Activated T-cell treated with anti-CD3 and anti-CD28 coated beads, Interleukin-2, amount 50 U/mL, for 4 hours (primary cell): ENCODE results near the gene NIPSNAP2. TPM values are rescaled to one million over a fixed set of nuclear protein-coding genes. Genes with fewer than 3 reads are reported as not detected.

ENCODE experiments used
- ATAC-seq, 2 donors: fragments of 200-7000 bp; cut with Tn5 transposase; one replicate each; pipeline ENCODE4 v1.10.0; 2021
- DNase-seq: peaks from one replicate; pipeline ENCODE4 v3.0.0-alpha.2; 2020
- H3K27me3 Mint-ChIP-seq: one replicate; pipeline ENCODE4 v1.8.0; 2021; ENCODE audit warnings: low read depth, mixed read lengths
- H3K36me3 Mint-ChIP-seq: one replicate; pipeline ENCODE4 v1.8.0; 2022; ENCODE audit warnings: mixed read lengths; ENCODE audit not compliant: insufficient read depth
- H3K4me1 Mint-ChIP-seq: one replicate; pipeline ENCODE4 v1.8.0; 2021; ENCODE audit warnings: low read depth, mixed read lengths
- H3K4me3 Mint-ChIP-seq: one replicate; pipeline ENCODE4 v1.8.0; 2021; ENCODE audit warnings: mild to moderate bottlenecking, moderate library complexity, mixed read lengths
- H3K9me3 Mint-ChIP-seq: one replicate; pipeline ENCODE4 v1.8.0; 2021; ENCODE audit warnings: mixed read lengths
- total RNA-seq, 3 donors: library from RNA; stranded (reverse); gene quantifications; one replicate each; pipeline ENCODE4 v1.2.1, GENCODE V29; 2021

The NIPSNAP2 gene
- total RNA-seq, 3 donors from 2014 or later, result 39.6 to 42.5 (median 39.7) TPM

DNA sequence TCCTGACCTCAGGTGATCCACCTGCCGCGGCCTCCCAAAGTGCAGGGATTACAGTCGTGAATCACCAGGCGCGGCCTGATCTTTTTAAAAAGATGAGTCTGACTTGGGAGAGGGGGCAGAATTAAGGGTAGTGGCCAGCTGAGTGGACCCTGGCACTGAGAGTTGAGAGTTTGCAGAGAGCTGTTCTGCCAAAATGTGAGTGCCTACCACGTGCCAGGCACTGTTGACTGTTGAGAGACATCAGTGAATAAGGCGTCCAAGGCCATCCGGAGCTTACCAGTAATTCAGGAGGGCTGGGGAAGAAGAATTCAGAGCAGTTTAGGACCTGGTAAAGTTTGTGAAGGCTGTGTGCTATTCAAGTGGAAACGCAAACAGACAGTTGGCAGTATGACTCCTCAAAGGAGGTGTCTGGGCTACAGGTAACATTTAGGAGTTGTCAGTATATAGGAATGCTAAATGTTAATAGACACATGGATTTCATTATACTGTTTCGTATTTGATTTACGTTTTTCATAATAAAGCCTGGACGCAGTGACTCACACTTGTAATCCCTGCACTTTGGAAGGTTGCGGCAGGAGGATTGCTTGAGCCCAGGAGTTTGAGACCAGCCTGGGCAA is 1.5 kb downstream of the NIPSNAP2 start:
- no peaks in the 10 kb centered on the region for H3K27me3 Mint-ChIP-seq
- H3K9me3 Mint-ChIP-seq, result no peaks in the 10 kb centered on the region
- H3K36me3 Mint-ChIP-seq, result peaks cover 7% of the 10 kb centered on the region
- DNase-seq, result no peak
- ATAC-seq, result no peak
- peaks cover 34% of the 10 kb centered on the region for H3K4me1 Mint-ChIP-seq
- peak overlapping the region; percentile 62 for H3K4me3 Mint-ChIP-seq

DNA sequence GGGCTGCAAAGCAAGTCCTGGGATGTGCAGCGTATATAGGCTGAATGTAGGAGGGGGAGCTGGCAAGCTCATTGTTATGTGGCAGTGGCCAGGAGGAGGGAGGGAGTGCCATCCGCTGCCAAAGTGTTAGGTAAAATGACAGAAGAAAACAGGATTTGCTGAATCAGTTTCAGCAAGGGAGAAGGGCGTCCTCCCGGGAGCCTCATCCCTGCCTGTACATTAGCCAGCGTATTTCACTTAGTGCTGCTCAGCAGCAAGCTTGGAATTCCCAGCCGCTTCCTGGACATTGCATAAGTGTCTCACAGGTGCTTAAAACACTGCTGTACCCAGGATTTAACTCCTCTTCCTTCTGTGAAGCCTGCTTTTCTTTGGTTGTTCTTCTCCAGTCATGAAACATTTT is 2.5 kb downstream of the NIPSNAP2 start:
- Mint-ChIP-seq H3K36me3 (peaks cover 7% of the 10 kb centered on the region), H3K27me3 (no peaks in the 10 kb centered on the region), H3K9me3 (no peaks in the 10 kb centered on the region), H3K4me3 (no peak overlapping the region), H3K4me1 (peaks cover 36% of the 10 kb centered on the region)
- DNase-seq (no peak), ATAC-seq (no peak)

DNA sequence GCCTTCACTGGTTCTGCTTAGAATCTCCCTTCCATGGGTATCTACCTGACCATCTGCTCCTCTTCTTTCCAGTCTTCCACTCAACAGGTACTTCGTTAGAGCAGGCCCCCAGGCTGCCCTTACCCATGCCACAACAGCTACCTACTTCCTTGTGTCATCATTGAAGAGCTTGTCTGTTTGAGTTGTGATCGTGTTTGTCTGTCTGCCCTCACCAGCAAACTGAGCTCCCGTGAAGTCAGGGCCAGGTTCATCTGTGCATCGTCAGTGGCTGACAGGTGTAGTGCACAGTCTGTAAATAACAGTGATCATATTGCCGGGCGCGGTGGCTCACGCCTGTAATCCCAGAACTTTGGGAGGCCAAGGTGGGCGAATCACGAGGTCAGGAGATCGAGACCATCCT is 5.0 kb downstream of the NIPSNAP2 start:
- Mint-ChIP-seq H3K27me3 (no peaks in the 10 kb centered on the region), H3K36me3 (peaks cover 7% of the 10 kb centered on the region), H3K4me3 (no peak overlapping the region)

DNA sequence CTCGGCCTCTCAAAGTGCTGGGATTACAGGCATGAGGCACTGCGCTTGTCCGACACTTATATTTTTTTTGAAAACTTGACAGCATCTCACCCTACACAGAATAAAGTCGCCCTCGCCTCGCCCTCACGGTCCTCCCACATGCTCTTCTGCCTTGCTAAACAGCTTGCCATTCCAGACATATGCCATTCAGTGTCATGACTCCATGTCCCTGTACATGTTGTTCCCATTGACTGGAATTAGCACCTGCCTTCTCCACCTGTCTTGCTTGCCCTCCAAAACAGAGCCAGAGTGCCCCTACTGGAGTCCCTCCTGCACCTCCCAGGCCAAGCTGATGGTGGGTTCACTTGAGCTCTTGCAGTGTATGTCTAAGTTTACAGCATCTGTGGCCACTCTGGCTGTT is 6.2 kb downstream of the NIPSNAP2 start:
- Mint-ChIP-seq H3K36me3 (peaks cover 10% of the 10 kb centered on the region), H3K27me3 (no peaks in the 10 kb centered on the region), H3K4me3 (no peak overlapping the region), H3K4me1 (peaks cover 31% of the 10 kb centered on the region), H3K9me3 (no peaks in the 10 kb centered on the region)
- DNase-seq (no peak), ATAC-seq (no peak)

More for the DNA sequence above, 5.0 kb downstream of the NIPSNAP2 start:
- Mint-ChIP-seq H3K9me3 (no peaks in the 10 kb centered on the region), H3K4me1 (peaks cover 27% of the 10 kb centered on the region)
- DNase-seq, result no peak
- ATAC-seq, result no peak

DNA sequence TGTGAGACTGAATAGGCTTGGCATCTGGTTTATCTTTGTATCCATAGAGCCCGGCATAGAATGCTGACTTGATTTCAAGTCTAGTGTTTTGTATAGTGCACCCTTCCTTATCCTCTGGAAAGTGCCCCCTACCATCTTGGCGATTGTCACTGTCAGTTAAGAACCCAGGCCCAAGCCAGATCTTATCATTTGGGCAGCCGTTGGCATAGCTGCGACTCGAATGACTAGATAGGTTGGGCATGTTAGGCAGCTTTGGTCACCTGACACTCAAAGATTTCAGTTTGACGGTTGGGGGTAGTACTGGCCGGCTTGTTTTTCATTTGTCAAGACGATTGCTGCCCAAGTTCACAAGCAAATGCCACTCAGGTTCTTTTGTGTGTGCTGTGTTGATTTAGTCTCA is 6.6 kb downstream of the NIPSNAP2 start:
- Mint-ChIP-seq H3K4me1 (peaks cover 26% of the 10 kb centered on the region), H3K4me3 (no peak overlapping the region), H3K36me3 (peaks cover 10% of the 10 kb centered on the region), H3K9me3 (no peaks in the 10 kb centered on the region), H3K27me3 (no peaks in the 10 kb centered on the region)
- DNase-seq (no peak), ATAC-seq (no peak)

DNA sequence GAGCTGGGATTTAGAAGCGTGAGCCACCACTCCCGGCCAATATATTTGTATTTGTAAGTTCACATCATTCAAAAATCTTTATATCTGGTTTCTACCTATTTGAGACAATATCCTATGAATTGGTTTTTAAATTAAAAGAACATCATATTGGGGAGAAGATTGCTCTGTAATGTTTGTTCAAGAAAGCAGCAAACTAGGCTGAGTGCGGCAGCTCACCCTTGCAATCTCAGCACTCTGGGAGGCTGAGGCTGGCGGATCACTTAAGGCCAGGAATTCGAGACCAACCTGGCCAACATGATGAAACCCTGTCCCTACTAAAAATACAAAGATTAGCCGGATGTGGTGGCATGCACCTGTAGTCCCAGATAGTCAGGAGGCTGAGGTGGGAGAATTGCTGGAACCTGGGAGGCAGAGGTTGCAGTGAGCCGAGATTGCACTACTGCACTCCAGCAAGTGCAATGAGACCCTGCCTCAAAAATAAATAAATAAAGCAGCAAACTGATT is 9.4 kb downstream of the NIPSNAP2 start:
- no peak overlapping the region for H3K4me3 Mint-ChIP-seq
- DNase-seq (no peak), ATAC-seq (no peak)
- no peaks in the 10 kb centered on the region for H3K27me3 Mint-ChIP-seq
- H3K36me3 Mint-ChIP-seq, result peaks cover 12% of the 10 kb centered on the region
- H3K4me1 Mint-ChIP-seq, result peaks cover 22% of the 10 kb centered on the region
- H3K9me3 Mint-ChIP-seq, result no peaks in the 10 kb centered on the region

DNA sequence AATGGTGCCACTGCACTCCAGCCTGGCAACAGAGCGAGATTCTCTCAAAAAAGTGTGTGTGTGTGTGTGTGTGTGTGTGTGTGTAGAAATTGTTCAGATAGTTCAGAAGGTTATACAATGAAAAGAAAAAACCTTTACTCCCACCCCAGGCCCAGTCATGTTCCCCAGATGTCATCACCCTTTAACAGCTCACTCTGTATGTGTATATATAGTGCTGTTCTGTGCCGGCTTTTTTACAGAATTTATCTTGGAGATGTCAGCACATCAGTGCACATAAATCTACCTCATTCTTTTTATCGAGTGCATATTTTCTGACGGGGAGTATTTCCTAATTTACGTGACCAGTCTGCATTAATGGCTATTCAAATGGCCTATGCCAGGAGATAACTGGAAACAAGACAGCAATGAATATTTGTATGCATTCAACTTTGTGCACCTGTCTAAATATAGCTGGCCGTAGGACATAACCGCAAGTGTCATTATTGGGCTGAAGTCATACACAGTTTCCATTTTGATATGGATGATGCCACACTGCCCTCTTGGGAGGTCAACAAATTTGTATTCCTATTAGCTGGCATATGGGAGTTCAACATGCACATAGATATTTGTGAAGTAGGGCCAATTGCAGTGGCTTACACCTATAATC is 11.7 kb downstream of the NIPSNAP2 start:
- ATAC-seq (no peak), DNase-seq (no peak)
- Mint-ChIP-seq H3K4me3 (no peak overlapping the region), H3K4me1 (peaks cover 9% of the 10 kb centered on the region), H3K36me3 (peaks cover 23% of the 10 kb centered on the region), H3K9me3 (no peaks in the 10 kb centered on the region), H3K27me3 (no peaks in the 10 kb centered on the region)

DNA sequence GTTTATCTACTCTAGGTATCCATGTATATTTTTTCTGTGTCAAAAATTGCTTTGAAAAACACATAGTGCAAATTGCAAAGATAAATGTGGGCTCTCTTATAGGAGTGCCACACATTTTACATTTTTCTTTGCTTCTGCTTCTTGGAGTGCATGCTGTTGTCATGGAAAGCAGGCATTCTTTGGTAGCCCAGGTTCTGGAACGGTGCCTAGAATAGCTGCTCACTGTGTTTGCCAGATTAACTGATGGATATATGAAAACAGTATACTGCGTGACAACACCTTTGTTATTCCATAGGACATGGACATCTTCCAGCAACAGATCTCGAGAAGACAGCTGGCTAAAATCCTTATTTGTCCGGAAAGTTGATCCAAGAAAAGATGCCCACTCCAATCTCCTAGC is 13.4 kb downstream of the NIPSNAP2 start:
- Mint-ChIP-seq H3K9me3 (no peaks in the 10 kb centered on the region), H3K4me1 (peaks cover 6% of the 10 kb centered on the region), H3K4me3 (no peak overlapping the region), H3K36me3 (peaks cover 25% of the 10 kb centered on the region), H3K27me3 (no peaks in the 10 kb centered on the region)
- ATAC-seq (no peak), DNase-seq (no peak)

DNA sequence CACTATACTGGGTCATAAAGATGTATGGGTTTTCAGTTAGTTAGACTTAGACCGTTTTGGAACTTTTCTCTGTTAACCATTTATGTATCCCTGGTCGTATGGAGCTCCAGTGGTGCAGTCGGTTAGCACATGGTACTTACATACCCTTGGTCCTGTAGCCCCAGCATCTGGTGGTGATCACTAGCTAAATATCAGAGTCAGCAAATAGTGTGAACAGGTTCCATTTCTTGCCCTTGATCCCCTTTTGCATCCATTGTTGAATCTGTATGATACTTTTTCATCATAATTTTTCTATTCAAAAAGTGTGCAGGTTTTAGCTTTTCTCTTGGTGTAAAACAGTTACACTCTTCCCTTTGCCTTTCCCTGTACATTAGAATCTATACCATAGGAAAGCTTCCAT is 15.9 kb downstream of the NIPSNAP2 start:
- Mint-ChIP-seq H3K4me1 (peaks cover 5% of the 10 kb centered on the region), H3K9me3 (no peaks in the 10 kb centered on the region), H3K27me3 (no peaks in the 10 kb centered on the region), H3K4me3 (no peak overlapping the region), H3K36me3 (peaks cover 26% of the 10 kb centered on the region)
- DNase-seq (no peak), ATAC-seq (no peak)

DNA sequence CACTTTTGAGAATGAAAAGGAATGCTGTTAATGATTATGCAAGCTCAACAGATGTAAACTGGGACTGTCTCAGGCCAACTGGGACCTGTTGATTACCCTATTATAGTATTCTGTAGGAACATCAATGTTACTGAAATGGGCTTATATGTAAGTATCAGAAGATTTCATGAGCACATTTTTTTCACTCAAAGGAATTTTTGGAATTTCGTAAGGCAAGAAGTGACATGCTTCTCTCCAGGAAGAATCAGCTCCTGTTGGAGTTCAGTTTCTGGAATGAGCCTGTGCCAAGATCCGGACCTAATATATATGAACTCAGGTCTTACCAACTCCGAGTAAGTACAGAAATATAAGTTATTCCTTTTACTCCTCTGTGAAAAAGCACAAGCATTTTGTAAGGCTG is 19.2 kb downstream of the NIPSNAP2 start:
- H3K36me3 Mint-ChIP-seq, result peaks cover 26% of the 10 kb centered on the region
- no peaks in the 10 kb centered on the region for H3K9me3 Mint-ChIP-seq
- H3K4me3 Mint-ChIP-seq, result no peak overlapping the region
- DNase-seq, result no peak
- H3K4me1 Mint-ChIP-seq, result no peaks in the 10 kb centered on the region
- H3K27me3 Mint-ChIP-seq, result no peaks in the 10 kb centered on the region
- ATAC-seq, result no peak

DNA sequence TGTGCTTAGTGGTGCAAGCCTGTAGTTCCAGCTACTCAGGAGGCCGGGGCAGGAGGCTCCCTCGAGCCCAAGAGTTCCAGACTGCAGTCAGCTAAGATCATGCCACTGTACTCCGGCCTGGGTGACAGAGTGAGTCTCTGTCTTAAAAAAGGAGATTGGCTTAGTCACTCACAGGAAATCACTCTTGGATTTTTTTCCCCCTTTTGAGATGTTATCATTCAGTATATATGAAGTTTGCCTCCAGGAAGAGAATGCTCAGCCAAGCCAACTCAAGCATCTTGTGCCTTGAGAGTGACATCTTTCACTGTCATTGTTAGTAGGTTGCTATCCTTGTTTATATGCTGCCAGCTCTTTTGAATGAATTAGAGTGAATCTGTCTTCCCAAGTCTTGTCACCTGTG is 28.0 kb downstream of the NIPSNAP2 start:
- Mint-ChIP-seq H3K4me1 (no peaks in the 10 kb centered on the region), H3K27me3 (no peaks in the 10 kb centered on the region), H3K4me3 (no peak overlapping the region), H3K9me3 (no peaks in the 10 kb centered on the region), H3K36me3 (peaks cover 19% of the 10 kb centered on the region)
- DNase-seq (no peak), ATAC-seq (no peak)

DNA sequence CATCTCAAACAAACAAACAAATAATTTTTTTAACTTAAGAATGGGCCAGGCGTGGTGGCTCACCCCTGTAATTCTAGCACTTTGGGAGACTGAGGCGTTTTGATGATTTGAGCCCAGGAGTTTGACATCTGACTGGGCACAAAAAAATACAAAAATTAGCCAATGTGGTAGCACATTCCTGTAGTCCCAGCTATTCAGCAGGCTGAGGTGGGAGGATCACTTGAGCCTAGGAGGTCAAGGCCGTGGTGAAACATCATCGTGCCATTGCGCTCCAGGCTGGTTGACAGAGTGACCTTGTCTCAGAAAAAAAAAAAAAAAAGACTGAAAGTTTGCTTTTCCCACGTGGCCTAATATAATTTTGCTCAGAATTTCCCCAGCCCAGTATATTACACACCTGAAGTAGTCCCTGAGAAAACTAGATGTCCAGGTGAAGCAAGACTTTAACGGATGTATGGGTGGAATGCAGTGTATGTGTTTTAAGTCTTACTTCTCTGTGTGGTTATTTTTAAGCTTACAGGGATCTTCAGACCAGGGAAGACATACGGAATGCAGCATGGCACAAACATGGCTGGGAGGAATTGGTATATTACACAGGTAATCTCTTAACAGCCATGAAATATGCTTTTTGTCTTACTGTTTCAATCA is 32.6 kb downstream of the NIPSNAP2 start:
- Mint-ChIP-seq H3K36me3 (peaks cover 26% of the 10 kb centered on the region), H3K4me3 (no peak overlapping the region), H3K27me3 (no peaks in the 10 kb centered on the region), H3K9me3 (no peaks in the 10 kb centered on the region), H3K4me1 (peaks cover 7% of the 10 kb centered on the region)
- ATAC-seq (no peak), DNase-seq (no peak)

DNA sequence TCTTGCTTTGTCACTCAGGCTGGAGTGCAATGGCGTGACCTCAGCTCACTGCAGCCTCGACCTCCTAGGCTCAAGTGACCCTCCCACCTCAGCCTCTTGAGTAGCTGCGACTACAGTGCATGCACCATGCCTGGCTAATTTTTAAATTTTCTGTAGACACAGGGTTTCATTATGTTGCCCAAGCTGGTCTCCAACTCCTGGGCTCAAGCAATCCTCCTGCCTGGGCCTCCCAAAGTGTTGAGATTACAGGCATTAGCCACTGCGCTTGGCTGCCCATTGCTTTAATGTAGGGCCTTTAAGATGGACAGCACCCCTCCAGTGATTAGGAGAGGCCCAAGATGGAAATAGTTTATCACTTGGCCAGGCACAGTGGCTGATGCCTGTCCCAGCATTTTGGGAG is 39.4 kb downstream of the NIPSNAP2 start:
- no peaks in the 10 kb centered on the region for H3K9me3 Mint-ChIP-seq
- ATAC-seq (no peak), DNase-seq (no peak)
- no peak overlapping the region for H3K4me3 Mint-ChIP-seq
- peaks cover 6% of the 10 kb centered on the region for H3K36me3 Mint-ChIP-seq
- no peaks in the 10 kb centered on the region for H3K27me3 Mint-ChIP-seq
- peaks cover 7% of the 10 kb centered on the region for H3K4me1 Mint-ChIP-seq

DNA sequence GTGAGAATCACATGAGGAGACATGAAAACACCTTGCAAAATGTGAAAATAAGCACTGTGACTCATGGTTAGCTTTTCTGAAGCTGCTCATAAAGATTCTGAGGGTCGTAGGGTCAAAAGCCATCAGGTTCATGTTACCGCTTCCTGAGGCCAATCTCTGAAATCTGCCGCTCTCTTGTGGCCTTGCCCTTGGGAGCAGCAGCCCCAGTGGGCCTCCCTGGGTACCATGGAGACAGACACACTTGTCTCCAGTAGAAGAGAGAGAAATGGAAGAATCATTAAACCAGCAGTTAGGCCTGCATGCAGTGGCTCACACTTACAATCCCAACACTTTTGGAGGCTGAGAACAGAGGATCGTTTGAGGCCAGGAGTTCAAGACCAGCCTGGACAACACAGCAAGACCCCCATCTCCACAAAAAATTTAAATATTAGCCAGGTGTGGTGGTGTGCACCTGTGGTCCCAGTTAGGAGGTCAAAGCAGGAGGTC is 42.8 kb downstream of the NIPSNAP2 start:
- Mint-ChIP-seq H3K36me3 (no peaks in the 10 kb centered on the region), H3K27me3 (no peaks in the 10 kb centered on the region), H3K9me3 (no peaks in the 10 kb centered on the region), H3K4me1 (no peaks in the 10 kb centered on the region), H3K4me3 (no peak overlapping the region)
- ATAC-seq (no peak), DNase-seq (no peak)

DNA sequence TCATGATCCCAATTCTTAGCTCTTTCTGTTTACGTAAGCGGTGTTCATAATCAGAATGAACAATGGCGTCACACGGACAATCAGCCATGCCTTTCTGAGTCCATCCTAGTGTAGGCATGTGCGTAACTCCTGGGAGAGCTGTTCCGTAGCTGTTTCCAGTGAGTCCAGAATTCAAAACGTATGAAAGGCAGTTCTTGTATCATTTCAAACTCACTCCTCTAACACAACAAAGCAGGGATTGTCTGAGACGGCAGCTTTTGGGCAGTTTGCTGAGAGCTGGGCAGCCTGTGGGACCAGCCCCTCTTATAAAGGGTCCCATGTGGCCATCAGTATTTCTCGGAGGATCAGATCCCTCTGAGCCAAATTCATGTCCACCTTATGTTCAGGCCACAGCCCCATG is 43.5 kb downstream of the NIPSNAP2 start:
- DNase-seq, result no peak
- H3K9me3 Mint-ChIP-seq, result no peaks in the 10 kb centered on the region
- no peak overlapping the region for H3K4me3 Mint-ChIP-seq
- no peaks in the 10 kb centered on the region for H3K4me1 Mint-ChIP-seq
- ATAC-seq, result no peak
- H3K27me3 Mint-ChIP-seq, result no peaks in the 10 kb centered on the region
- no peaks in the 10 kb centered on the region for H3K36me3 Mint-ChIP-seq
